Upper lobe of left lung (tissue), 4 donors: ENCODE measurements around the gene GSTT4.

Experiments used
- CTCF ChIP-seq, 6 experiments: fragments of 450-650 bp in 4 of 6; fragments of 200-600 bp in 2 of 6; sonication (generic) in 2 of 6; IDR thresholded peaks; one replicate each; pipeline ENCODE4 v1.5.1; 2016 to 2019; ENCODE audit warnings: antibody characterized with exemption in 6 of 6
- POLR2AphosphoS5 ChIP-seq, 2 donors: sonication (generic); formaldehyde crosslinking; IDR thresholded peaks; one replicate each; pipeline ENCODE4 v1.5.1; 2017; ENCODE audit warnings: antibody characterized with exemption in 2 of 2

DNA sequence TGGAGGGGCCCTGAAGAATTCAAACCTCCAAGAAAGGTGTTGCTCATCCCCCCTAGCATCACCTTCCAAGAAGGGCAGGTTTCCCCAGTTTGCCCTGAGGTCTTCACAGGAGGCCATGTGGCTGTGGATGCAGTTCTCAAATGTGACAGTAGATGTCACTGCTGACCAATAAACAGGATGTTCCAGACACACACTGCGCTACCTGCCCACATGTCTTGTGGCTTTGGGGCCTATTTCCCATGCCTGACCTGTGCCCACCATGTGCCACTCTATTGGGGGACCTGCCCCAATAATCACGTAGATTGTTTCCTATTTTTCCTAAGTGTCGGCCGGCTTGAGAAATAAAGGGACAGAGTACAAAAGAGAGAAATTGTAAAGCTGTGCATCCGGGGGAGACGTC lies 20.8 kb downstream of the GSTT4 start:
- TF ChIP-seq CTCF (IDR thresholded peaks at IDR 0.05), result peak in 3 of 6 experiments; percentile 38 to 61 (median 54)
- TF ChIP-seq POLR2AphosphoS5 (IDR thresholded peaks at IDR 0.05), result no peak
